ENCODE data around the gene ALDH1L1. TPM values are rescaled to one million over a fixed set of nuclear protein-coding genes. Genes with fewer than 3 reads are reported as not detected.

The ALDH1L1 gene
- total and polyA plus RNA-seq, 2 experiments from 2014 or later = 1.0 to 1.3 TPM

- DNase-seq (ENCODE audit: low spot score) = no peak
- Histone ChIP-seq H3K4me1 (ENCODE audit: insufficient read depth) (no peaks in the 10 kb centered on the region), H3K79me2 (replicated peaks; ENCODE audit: insufficient read depth) (no peaks in the 10 kb centered on the region), H3K36me3 (ENCODE audit: insufficient read depth) (no peaks in the 10 kb centered on the region), H3K27me3 (ENCODE audit: insufficient read depth) (no peaks in the 10 kb centered on the region), H3K4me2 (no peak overlapping the region), H3F3A (replicated peaks; ENCODE audit: low read depth) (no peaks in the 10 kb centered on the region), H3K27ac (ENCODE audit: low read depth) (no peak overlapping the region), H4K20me1 (replicated peaks; ENCODE audit: insufficient read depth) (no peaks in the 10 kb centered on the region), H3K4me3 (no peak overlapping the region), H3K9me2 (ENCODE audit: insufficient read depth) (no peaks in the 10 kb centered on the region), H2AFZ (no peak overlapping the region)
- no peak for ATAC-seq
- Mint-ChIP-seq H3K36me3 (ENCODE audit: low read depth) (peaks cover 3% of the 10 kb centered on the region; the same call in 1 of the 3 replicates), H3K27ac (no peak overlapping the region), H3K4me3 (no peak overlapping the region), H3K9me3 (peaks cover 2% of the 10 kb centered on the region; the same call in 1 of the 3 replicates), H3K4me1 (no peaks in the 10 kb centered on the region), H3K27me3 (ENCODE audit: insufficient read depth, low read depth, poor library complexity) (peaks cover 13% of the 10 kb centered on the region)
- TF ChIP-seq NANOG (IDR thresholded peaks at IDR 0.05; ENCODE audit: borderline replicate concordance) (no peak), CREB1 (CRISPR knock-in tag; IDR thresholded peaks at IDR 0.05; ENCODE audit: low read depth) (no peak), CTCF (conservative IDR thresholded peaks at IDR 0.05; ENCODE audit: low read depth in 2 of 2) (no peak), STAT1 (IDR thresholded peaks at IDR 0.05; ENCODE audit: unreplicated experiment) (no peak), ZNF114 (CRISPR knock-in tag; IDR thresholded peaks at IDR 0.05) (no peak), JUNB (IDR thresholded peaks at IDR 0.05; ENCODE audit: unreplicated experiment) (no peak), ZNF462 (CRISPR knock-in tag; IDR thresholded peaks at IDR 0.05) (no peak), ETS1 (IDR thresholded peaks at IDR 0.05) (no peak), REST (IDR thresholded peaks at IDR 0.05; ENCODE audit: unreplicated experiment) (no peak), EZH2 (IDR thresholded peaks at IDR 0.05; ENCODE audit: low read depth, unreplicated experiment) (no peak), EZH2phosphoT487 (IDR thresholded peaks at IDR 0.05; ENCODE audit: unreplicated experiment) (no peak), ZNF331 (CRISPR knock-in tag; IDR thresholded peaks at IDR 0.05; ENCODE audit: low read depth) (no peak), POLR2AphosphoS5 (IDR thresholded peaks at IDR 0.05; ENCODE audit: low read depth) (no peak)
Observed at GRCh38 chr3:126154391-126155279, 25.8 kb downstream of the ALDH1L1 start.
